BJ (cell line): Measurements from ENCODE around the gene ANO1. TPM values are rescaled to one million over a fixed set of nuclear protein-coding genes. Genes with fewer than 3 reads are reported as not detected.

Experiments used
- CTCF ChIA-PET: fragments of 350-600 bp; formaldehyde crosslinking; extraction: SDS; loops from one replicate; lab custom pipeline; 2021; ENCODE audit warnings: antibody characterized with exemption, inconsistent platforms; lab: Yijun Ruan, JAX
- POLR2A ChIA-PET: fragments of 300-600 bp; sonication (Branson Sonifier 250); formaldehyde crosslinking; extraction: SDS; loops from one replicate; lab custom pipeline; 2021; ENCODE audit warnings: antibody characterized with exemption; lab: Charles Lee
- DNase-seq: peaks from one replicate; pipeline ENCODE4 v3.0.0-alpha.2; 2011; ENCODE audit warnings: low read depth
- H3K27me3 ChIP-seq: 2 replicates; pipeline ENCODE4 v1.6.0; 2011; ENCODE audit warnings: low read length; ENCODE audit not compliant: control insufficient read depth, insufficient read depth
- H3K36me3 ChIP-seq: 2 replicates; pipeline ENCODE4 v1.5.1; 2011; ENCODE audit warnings: low read length; ENCODE audit not compliant: control insufficient read depth, insufficient read depth
- H3K4me3 ChIP-seq: 2 replicates; pipeline ENCODE4 v1.5.1; 2011; ENCODE audit warnings: low read depth, mild to moderate bottlenecking, control low read depth, low read length
- polyA plus RNA-seq: library from polyadenylated mRNA; depleted of rRNA; stranded (reverse); fragments of >200 nt; gene quantifications from 2 replicates; pipeline ENCODE4 v1.2.3, GENCODE V29; 2011
- TF ChIP-seq, protein P1 (sequence below): IDR thresholded peaks from 2 replicates; pipeline ENCODE4 v1.5.1; 2011; ENCODE audit warnings: low read depth, mild to moderate bottlenecking, control low read depth, inconsistent platforms, low read length, moderate library complexity; ENCODE audit not compliant: insufficient read depth

Gene ANO1
- polyA plus RNA-seq, 1 experiment, result 0.10 TPM

- no peak for DNase-seq
- Histone ChIP-seq H3K36me3 (peaks cover 13% of the 10 kb centered on the region), H3K4me3 (peak overlapping the region; percentile 63), H3K27me3 (peaks cover 2% of the 10 kb centered on the region)
- ChIA-PET CTCF (interaction anchor here (1.0 to 2.7 kb wide), 4 partner anchors 14 to 293 kb away, joined by 3 to 13 read pairs (median 4); no protein-coding TSS in a partner anchor), POLR2A (no interaction called here)
- TF ChIP-seq, protein P1, sequence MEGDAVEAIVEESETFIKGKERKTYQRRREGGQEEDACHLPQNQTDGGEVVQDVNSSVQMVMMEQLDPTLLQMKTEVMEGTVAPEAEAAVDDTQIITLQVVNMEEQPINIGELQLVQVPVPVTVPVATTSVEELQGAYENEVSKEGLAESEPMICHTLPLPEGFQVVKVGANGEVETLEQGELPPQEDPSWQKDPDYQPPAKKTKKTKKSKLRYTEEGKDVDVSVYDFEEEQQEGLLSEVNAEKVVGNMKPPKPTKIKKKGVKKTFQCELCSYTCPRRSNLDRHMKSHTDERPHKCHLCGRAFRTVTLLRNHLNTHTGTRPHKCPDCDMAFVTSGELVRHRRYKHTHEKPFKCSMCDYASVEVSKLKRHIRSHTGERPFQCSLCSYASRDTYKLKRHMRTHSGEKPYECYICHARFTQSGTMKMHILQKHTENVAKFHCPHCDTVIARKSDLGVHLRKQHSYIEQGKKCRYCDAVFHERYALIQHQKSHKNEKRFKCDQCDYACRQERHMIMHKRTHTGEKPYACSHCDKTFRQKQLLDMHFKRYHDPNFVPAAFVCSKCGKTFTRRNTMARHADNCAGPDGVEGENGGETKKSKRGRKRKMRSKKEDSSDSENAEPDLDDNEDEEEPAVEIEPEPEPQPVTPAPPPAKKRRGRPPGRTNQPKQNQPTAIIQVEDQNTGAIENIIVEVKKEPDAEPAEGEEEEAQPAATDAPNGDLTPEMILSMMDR, result no peak
Observed at GRCh38 chr11:70201882-70202861, 124.1 kb downstream of the ANO1 start.

DNA sequence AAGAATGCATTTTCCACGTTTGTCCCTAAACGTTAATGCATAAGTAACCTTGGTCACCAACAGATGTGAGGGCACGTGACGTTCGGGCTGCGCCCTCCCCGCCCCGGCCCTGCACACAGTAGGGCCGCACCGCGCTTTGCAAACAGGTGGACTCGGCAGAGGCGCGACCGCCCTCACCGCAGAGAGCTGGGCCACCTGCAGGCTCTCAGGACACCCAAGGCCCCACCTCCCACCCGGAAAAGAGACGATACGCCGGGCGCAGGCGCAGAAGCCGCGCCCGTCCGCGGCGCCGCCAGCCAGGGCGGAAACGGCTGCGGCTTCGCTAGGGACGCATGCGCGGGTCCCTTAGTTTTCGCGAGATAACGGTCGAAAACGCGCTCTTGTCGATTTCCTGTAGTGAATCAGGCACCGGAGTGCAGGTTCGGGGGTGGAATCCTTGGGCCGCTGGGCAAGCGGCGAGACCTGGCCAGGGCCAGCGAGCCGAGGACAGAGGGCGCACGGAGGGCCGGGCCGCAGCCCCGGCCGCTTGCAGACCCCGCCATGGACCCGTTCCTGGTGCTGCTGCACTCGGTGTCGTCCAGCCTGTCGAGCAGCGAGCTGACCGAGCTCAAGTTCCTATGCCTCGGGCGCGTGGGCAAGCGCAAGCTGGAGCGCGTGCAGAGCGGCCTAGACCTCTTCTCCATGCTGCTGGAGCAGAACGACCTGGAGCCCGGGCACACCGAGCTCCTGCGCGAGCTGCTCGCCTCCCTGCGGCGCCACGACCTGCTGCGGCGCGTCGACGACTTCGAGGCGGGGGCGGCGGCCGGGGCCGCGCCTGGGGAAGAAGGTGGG is 125.0 kb downstream of the ANO1 start, which contains the start of gene FADD:
FADD (plus strand) TSS at position 377 of the 831 bp plus-strand sequence; CDS start at position 541, 164 bp downstream.
- ChIA-PET POLR2A (no interaction called here), CTCF (interaction anchor here (0.6 to 1.6 kb wide), 4 partner anchors 13 to 291 kb away, joined by 3 to 6 read pairs (median 4); partner anchors contain the start of gene PPFIA1)
- Histone ChIP-seq H3K36me3 (peaks cover 18% of the 10 kb centered on the region), H3K4me3 (peak within 1 kb of the TSS; percentile 63), H3K27me3 (peaks cover 2% of the 10 kb centered on the region)
- TF ChIP-seq, protein P1, result no peak
- DNase-seq, result peak; percentile 69

GRCh38 chr11:70203751-70204465 is 125.8 kb downstream of the ANO1 start:
- ChIA-PET POLR2A (no interaction called here), CTCF (interaction anchor here (1.1 to 1.7 kb wide), 4 partner anchors 8 to 295 kb away, joined by 4 to 6 read pairs (median 4); partner anchors contain the start of gene PPFIA1)
- H3K36me3 ChIP-seq, result peaks cover 21% of the 10 kb centered on the region

DNA sequence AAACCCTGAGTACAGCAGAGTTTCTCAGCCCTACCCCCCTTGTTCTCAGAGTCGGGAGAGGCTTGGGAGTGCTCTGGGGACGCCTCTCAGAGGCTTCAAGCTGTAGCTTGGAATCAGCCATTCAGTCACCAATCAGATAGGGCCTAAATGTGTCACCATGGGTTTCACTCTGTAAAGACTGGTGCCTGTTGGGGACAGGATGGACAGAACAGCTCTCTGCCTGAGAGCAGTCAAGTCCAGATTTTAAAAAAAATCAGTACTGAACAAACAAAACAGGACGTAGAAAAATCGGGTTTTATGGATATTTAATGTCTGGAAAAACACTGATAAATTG is 126.3 kb downstream of the ANO1 start:
- H3K36me3 ChIP-seq, result peaks cover 21% of the 10 kb centered on the region
- peaks cover 2% of the 10 kb centered on the region; the same call in 1 of the 2 replicates for H3K27me3 ChIP-seq
- H3K4me3 ChIP-seq, result peak overlapping the region; percentile 63
- ChIA-PET CTCF (interaction anchor here (1.1 to 1.7 kb wide), 4 partner anchors 8 to 295 kb away, joined by 4 to 6 read pairs (median 4); partner anchors contain the start of gene PPFIA1), POLR2A (no interaction called here)
- no peak for DNase-seq
- TF ChIP-seq, protein P1, result no peak

More at GRCh38 chr11:70203751-70204465, 125.8 kb downstream of the ANO1 start:
- TF ChIP-seq, protein P1, result no peak
- H3K27me3 ChIP-seq, result peaks cover 2% of the 10 kb centered on the region; the same call in 1 of the 2 replicates
- peak overlapping the region; percentile 63 for H3K4me3 ChIP-seq
- peak; percentile 30 for DNase-seq
